Fibroblast of villous mesenchyme (primary cell): ENCODE results near the gene GABARAP. TPM values are rescaled to one million over a fixed set of nuclear protein-coding genes. Genes with fewer than 3 reads are reported as not detected.
A peak's percentile ranks its signal among the peaks of the same experiment; 100 is the strongest.

ENCODE experiments used
- DNase-seq: peaks from one replicate; pipeline ENCODE4 v3.0.0-alpha.2; 2010; ENCODE audit warnings: low read depth
- H3K4me3 ChIP-seq: 2 replicates; pipeline ENCODE4 v1.5.1; 2011; ENCODE audit warnings: low read depth, mild to moderate bottlenecking, low read length
- CTCF ChIP-seq: IDR thresholded peaks from 2 replicates; pipeline ENCODE4 v1.5.1; 2012; ENCODE audit warnings: low read depth, mild to moderate bottlenecking, low read length; ENCODE audit not compliant: insufficient read depth
- total RNA-seq: library from RNA; depleted of rRNA; stranded (reverse); fragments of >200 nt; gene quantifications from 2 replicates; pipeline ENCODE4 v1.2.3, GENCODE V29; 2012

GABARAP gene
- total RNA-seq, 1 donor: 225 TPM

GRCh38 chr17:7260651-7261378 lies 18.6 kb upstream of the GABARAP start:
- no peak for TF ChIP-seq CTCF
- peak overlapping the region; percentile 53 for H3K4me3 ChIP-seq
- no peak for DNase-seq

GRCh38 chr17:7260151-7260550 lies 17.9 kb upstream of the GABARAP start:
- TF ChIP-seq CTCF: no peak
- no peak overlapping the region for H3K4me3 ChIP-seq
- DNase-seq: no peak

- no peak for DNase-seq
- no peak for TF ChIP-seq CTCF
- no peak overlapping the region for H3K4me3 ChIP-seq
These were observed 17.3 kb upstream of the GABARAP start for GRCh38 chr17:7259555-7259889.

GRCh38 chr17:7258731-7259554 lies 16.7 kb upstream of the GABARAP start:
- DNase-seq: peak; percentile 84
- no peak for TF ChIP-seq CTCF
- H3K4me3 ChIP-seq: no peak overlapping the region

GRCh38 chr17:7256766-7257456 lies 14.7 kb upstream of the GABARAP start:
- TF ChIP-seq CTCF: no peak
- DNase-seq: no peak
- no peak overlapping the region for H3K4me3 ChIP-seq

- DNase-seq: no peak
- no peak overlapping the region for H3K4me3 ChIP-seq
- TF ChIP-seq CTCF: no peak
These were observed 12.3 kb upstream of the GABARAP start for GRCh38 chr17:7254511-7254910.
